SW480 (cell line): Measurements from ENCODE around the gene NUP210.

ENCODE experiments used
- DNase-seq: peaks from one replicate; pipeline ENCODE4 v3.0.0-alpha.2; 2016; ENCODE audit warnings: low spot score

Gene NUP210

GRCh38 chr3:13274551-13275332 is 145.4 kb downstream of the NUP210 start:
- no peak for DNase-seq

GRCh38 chr3:13274125-13274524 is 146.0 kb downstream of the NUP210 start:
- DNase-seq, result no peak

DNA sequence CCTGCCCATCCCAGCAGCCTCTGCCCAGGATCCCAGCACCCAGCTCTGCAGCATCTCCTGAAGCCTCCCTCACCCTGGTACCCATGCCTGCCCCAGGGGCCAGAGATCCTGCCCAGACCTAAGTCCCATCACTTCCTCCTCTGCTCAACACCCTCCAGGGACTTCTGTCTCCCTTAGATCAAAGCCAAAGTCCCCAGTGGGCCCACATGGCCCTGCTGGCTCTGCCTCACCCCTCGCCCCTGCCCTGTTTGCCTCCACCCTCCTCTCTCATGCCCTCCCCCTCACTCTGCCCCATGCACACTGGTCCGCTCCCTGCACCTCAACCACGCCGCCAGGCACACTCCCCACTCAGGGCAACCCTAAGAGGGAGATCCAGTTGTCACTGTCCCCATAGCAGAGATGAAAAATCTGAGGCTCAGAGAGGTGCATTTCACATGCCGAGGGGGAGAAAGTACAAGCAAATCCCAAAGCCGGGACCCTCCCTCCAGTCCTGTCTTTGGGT is 146.5 kb downstream of the NUP210 start:
- no peak for DNase-seq

- DNase-seq, result no peak
Observed at GRCh38 chr3:13272831-13273603, 147.1 kb downstream of the NUP210 start.

- DNase-seq, result no peak
Observed at GRCh38 chr3:13269711-13270378, 150.3 kb downstream of the NUP210 start.

GRCh38 chr3:13268961-13269441 is 151.1 kb downstream of the NUP210 start:
- DNase-seq, result no peak

DNA sequence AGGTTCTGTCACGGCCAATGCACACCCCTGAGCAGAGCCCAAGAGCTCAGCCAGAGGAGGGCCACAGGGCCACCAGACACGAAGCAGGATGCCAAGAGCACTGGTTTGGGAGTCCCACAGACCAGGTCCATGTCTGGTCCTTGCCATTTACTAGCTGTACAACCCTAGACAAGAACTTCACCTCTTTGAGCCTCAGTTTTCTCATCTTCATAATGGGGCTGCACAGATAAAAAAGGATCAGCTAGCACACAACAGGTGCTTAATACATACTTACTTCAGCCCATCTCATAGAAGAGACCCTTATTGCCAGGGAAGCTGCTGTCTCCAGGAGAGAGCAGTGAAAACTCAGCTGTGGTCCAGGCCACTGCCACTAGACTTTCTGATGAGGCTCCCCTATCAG is 152.0 kb downstream of the NUP210 start:
- no peak for DNase-seq

- DNase-seq, result no peak
Observed at GRCh38 chr3:13266651-13267362, 153.3 kb downstream of the NUP210 start.
